HG03571 (cell line): ENCODE measurements around the gene HIPK3.
A peak's percentile ranks its signal among the peaks of the same experiment; 100 is the strongest.
"Not testable (repeated sequence)": the region's sequence is repeated elsewhere in the genome, so short reads cannot be mapped to it uniquely, and the experiment has no call there.

ENCODE experiments used
- ATAC-seq: cut with Tn5 transposase; IDR thresholded peaks from one replicate; pipeline ENCODE4 v1.9.1; 2021; ENCODE audit not compliant: unreplicated experiment

Gene HIPK3

DNA sequence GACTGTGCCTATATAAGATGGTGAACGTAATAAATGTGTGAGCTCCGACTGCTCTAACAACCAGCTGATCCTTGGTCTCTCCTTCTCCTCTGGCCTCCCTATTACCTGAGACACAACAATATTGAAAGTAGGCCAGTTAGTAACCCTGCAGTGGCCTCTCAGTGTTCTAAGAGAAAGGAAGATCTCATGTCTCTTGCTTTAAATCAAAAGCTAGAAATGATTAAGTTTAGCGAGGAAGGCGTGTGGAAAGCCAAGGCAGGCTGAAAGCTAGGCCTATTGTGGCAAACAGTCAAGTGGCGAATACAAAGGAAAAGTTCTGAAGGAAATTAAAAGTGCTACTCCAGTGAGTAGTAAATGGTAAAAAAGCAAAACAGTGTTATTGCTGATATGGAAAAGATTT lies 39.5 kb downstream of the HIPK3 start:
- no peak for ATAC-seq

DNA sequence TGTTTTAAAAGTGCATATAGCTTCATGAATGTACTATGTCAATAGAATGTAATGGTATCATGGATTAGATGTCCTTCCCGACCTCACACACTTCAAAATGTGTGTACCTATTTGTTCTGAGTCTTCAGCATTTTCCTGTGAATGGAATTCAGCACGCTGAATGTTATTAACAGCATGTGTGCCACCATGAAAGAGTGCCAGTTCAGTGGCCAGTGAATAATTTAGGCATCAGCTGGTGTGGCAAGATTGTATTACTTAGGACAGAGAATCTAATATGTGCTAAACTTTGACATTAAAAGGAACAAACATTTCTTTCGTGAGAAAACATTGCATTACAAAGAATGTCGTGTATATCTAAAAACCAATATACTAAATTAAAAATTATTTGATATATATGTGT lies 46.4 kb downstream of the HIPK3 start:
- no peak for ATAC-seq

DNA sequence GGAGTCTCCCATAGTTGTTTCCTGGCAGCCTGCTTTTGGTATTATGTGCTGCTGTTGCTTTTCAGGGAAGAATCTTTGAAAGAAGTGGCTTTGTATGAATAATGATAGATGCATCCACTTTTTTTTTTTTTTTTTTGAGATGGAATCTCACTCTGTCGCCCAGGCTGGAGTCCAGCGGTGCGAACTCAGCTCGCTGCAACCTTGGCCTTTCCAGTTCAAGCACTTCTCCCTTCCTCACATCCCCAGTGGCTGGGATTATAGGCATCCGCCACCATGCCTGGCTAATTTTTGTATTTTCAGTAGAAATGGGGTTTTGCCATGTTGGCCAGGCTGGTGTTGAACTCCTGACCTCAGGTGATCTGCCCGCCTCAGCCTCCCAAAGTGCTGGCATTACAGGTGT lies 49.6 kb downstream of the HIPK3 start:
- ATAC-seq: not testable (repeated sequence)

DNA sequence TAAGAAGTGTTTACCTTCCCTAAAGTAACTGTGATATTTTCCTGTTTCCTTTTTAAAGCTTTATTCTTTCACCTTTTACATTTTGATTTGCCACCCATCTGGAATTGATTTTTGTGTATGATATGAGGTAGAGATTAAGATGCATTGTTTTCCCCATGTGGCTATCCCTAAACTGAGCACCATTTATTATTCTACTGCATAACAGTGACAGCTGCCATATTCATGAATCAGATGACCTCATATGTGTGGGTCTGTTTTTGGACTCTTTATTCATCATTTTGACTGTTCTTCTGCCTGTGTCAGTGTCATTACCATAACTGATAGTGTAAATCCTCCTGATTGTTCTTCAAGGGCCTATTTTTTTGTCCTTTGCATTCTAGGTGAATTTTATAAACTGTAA lies 50.8 kb downstream of the HIPK3 start:
- no peak for ATAC-seq

DNA sequence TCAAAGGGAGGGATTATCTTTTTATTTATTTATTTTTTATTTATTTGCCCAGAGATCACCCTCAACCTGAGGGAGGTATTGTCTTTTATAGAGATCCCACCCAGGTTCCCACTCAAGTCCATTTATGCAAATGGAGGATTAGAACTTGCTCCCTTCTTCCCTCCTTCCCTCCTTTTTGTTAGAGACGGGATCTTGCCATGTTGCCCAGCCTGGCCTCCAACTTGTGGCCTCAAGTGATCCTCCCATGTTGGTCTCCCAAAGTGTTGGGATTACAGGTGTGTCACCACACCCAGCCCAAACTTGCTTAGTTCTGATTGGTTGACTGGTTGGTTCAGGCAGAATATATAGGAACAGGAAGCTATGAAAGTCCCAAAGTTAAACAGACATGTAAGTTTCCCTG lies 51.9 kb downstream of the HIPK3 start:
- ATAC-seq: no peak

DNA sequence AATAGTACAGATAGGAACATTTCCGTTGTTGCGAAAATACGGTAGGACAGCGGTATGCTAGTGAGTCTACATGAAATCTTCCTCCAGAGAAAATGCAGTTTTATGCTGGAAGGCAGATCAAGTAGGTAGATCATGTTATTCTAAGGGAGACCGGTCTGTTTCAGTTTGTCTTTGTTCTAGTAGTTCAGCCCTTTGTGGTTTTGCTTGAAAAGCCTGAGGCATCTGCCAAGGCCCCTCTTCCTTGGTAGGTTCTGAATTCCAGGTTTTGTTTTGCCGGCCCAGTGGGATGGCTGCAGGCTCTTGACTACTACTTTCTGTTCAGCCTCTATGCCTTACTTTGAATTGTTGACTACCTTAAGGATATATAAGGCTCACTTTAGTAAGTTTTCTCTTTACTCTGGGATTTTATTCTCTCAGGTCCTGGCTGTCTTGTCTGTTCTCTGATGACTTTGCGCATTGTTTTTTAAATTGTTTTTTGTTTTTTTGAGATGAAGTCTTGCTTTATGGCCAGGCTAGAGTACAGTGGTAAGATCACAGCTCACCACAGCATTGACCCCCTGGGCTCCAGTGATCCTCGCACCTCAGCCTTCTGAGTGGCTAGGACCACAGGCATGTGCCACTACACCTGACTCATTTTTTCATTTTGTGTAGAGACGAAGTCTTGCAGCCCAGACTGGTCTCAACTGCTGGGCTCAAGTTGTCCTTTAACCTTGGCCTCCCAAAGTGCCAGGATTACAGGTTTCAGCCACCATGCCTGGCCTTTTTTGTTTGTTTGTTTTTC lies 53.7 kb downstream of the HIPK3 start:
- ATAC-seq: no peak

DNA sequence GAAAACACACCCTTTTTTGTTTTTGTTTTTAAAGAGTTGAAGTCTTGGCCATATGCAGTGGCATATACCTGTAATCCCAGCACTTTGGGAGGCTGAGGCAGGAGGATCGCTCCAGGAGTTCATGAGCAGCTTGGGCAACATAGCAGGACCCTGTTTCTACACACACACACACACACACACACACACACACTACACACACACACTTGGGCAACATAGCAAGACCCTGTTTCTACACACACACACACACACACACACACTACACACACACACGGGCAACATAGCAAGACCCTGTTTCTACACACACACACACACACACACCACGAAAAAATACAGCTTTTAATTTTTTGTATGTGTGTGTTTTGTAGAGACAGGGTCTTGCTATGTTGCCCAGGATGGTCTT lies 54.5 kb downstream of the HIPK3 start:
- ATAC-seq: no peak

DNA sequence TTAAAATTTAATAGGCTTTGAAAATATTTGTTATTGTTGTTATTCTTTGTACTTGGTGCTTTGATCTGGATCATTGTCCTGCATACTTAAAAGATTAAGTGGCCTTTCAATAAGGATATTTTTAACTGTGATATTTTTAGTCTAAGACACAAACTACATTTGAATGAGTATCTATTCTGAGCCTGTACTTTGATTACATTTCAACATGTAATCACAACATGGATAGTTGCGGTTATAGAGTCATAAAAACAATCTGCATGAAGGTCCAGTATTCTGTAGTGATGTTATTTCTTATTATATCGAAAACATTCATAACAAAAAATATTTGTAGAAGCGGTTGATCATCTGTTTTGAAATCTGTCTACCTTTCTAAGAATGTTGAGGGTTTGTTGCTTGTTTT lies 58.6 kb downstream of the HIPK3 start:
- ATAC-seq: no peak

DNA sequence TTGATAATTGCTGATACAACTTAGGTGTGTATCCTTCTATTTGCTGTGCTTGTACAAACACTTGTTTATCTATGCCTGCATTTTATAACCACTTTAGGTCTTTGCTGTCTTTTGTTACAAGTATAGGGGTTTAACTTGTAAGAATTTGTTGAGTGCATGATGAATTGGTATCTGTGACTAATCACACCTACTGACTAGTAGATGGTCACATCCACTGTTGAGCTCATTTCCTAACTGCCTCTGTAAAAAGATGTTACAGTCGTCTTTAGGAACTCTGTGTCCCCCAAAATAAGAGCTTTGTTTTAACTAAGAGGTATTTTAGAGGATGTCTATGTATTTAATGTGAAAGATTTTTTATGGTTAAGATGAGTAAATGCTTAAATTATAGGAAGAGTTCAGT lies 60.5 kb downstream of the HIPK3 start:
- no peak for ATAC-seq

DNA sequence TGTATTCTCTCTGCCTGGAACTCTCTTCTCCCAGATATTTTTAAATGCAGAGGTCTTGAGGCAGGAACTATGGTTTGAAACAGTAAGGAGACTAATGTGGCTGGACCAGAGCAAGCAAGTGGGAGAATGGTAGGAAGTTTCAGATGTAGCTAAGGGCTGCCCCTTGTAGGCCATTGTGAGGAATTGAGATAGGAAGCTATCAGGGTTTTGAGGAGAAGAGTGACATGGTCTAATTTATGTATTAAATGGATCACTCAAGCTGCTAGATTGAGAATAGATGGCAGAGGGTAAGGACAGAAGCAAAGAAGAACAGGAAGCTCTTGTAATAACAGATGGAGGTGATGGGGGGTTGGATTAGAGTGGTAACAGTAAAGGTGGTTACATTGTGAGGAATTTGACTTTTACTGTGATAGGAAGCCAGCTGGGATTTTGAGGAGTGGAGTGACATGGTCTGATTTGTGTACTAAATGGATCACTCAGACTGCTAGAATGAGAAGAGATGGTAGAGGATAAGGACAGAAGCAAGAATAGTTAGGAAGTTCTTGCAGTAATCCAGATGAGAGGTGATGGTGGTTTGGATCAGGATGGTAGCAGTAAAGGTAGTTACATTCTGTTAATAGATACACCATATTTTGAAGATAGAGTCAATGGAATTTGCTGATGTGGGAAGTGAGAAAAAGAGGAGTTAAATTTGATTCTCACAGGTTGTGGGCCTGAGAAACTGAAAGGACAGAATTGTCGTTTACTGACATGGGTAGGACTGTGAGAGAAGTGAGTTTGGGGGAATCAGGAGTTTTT lies 63.0 kb downstream of the HIPK3 start:
- ATAC-seq: no peak

DNA sequence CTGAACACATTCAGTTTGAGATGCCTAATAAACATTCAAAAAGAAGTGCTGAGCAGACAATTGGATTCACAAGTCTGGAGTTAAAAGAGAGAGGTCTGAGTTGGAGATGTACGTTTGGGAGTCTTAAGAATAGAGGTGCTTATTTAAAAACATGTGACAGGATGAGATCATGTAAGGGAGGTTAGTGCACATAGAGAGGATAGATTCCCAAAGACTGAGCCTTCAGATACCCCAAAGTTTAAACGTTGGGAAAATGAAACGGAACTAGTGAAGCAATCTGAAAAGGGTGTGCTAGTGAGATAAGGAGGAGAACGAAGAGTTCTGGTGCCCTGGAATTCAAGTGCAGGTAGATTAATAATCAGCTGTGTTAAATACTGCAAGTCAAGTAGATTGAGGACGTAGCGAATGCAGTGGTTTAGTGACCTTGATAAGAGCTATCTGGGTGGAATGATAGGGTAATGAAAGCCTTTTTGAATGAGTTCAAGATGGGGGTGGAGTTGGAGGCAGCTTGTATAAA lies 63.7 kb downstream of the HIPK3 start:
- no peak for ATAC-seq

DNA sequence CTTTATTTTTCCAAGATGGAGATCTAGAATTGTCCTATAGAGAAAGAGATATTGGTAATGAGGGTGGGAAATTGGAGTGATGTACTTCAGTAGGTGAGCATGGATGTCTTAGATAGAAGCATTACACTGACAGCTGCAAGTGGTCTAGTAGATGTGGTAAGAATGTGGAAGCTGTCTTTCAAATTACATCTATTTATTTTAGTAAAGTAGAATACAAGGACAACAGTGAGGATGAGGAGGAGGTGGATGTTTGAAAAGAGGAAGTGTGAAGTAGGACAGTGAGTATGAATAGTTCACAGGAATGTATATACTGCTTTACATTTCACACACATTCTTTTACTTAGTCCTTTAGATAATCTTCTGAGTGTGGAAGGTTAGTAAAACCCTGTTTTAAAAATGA lies 64.2 kb downstream of the HIPK3 start:
- ATAC-seq: no peak

DNA sequence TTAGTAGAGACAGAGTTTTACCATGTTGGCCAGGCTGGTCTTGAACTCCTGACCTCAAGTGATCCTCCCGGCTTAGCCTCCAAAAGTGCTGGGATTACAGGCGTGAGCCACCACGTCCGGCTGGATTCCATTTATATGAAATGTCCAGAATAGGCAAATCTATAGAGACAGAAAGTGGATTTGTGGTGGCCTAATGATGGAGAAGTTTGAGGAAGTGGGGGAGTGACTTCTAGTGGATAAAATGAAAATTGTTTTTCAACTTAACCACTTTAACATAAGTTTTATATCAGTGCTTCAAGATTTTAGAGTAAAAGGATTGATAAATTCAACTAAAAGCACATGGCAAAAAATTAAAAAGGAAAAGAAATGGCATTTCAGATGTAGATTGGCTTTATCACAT lies 66.2 kb downstream of the HIPK3 start:
- ATAC-seq: no peak

DNA sequence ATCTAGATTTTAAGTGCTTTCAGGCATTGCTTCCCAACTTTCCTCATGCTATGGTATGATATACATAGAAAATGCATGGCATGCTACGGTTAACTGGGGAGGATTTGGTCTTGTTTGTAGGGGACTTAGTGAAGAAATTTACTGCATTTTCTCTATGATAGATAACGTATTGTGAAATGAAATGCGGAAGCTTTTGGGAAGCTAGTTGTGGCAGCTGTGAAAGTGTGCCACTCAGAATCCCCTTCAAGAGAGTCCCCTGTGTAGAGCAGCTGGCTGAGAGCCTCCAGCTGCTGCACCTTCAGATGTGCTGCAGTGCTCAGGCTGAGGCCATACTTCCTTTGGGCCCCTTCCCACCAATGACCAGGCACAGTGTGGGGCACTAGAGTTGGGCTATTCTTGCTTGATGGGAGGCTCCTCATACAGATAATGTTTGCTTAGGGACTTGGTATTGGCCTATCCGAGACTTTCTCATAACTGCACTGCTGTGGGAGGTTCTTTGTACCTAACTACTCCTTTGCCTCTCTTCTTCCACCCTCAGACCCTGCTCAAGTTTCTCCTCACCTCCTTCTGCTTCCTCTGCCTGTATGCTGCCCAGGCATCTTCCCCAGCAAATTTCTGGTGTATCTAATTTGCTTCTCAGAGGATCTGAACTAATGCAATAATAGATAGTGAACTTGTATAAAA lies 67.3 kb downstream of the HIPK3 start:
- ATAC-seq: peak; percentile 71

DNA sequence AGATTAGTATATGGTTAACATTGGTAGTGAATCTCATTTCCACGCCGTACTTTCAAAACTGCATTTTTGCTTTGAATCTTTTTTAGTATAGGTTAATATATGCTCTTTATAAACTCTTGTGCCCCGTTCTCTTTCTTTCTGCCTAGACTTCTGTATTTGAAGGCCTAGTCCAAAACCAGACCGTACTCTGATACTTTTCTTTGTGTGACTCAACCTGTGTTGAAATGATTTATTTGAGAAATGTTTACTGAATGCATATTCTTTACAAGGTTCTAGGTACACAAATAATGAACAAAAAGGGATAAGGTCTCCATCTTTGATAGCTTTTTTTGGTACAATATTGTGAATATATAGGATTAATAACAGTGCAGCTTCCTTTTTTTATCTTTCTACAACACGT lies 68.3 kb downstream of the HIPK3 start:
- ATAC-seq: no peak

DNA sequence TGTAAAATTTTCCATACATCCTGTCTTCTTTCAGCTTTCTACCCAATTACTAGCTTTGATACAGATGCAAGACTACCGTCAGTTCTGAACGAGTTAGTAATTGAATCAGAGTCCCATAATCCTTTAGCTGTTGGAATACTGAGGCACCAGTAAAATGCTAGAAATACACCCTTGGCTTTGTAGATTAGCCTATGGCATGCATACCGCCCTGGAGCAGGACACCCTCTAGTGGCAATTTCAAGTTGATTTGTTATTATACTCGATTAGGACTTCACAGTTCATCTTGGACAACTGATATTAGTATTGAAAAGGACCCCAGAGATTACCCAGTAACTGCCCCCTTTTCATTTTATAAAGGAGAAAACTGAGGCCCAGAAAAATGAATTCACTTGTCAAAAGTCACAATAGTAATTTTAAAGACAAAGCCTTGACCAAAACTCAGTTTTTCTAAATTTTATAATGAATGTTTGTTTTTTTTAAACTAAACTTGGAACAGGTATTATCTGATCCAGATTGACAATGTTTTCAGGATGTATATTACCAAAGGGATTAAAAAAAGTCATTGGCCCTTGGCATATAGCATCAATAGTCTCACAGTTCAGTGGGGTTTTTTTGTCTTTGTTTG lies 72.6 kb downstream of the HIPK3 start:
- no peak for ATAC-seq

DNA sequence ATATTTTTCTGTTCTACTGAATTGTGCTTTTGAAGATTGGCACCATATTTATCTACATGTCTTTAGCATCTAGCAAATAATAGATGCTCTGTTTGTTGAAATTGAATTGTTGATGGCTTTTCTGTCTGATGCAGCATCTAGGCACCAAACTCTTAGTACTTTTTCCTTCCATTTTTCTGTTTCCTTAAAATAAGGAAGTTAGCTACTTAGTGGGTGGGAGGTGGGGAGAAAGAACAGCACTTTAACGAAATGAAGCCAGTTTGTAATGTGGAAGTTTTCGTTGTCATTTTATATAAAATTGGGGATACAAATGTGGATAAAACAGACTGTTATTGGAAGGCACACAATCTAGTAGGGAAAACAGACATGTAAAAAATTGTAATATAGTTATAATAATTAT lies 76.6 kb downstream of the HIPK3 start:
- ATAC-seq: no peak

DNA sequence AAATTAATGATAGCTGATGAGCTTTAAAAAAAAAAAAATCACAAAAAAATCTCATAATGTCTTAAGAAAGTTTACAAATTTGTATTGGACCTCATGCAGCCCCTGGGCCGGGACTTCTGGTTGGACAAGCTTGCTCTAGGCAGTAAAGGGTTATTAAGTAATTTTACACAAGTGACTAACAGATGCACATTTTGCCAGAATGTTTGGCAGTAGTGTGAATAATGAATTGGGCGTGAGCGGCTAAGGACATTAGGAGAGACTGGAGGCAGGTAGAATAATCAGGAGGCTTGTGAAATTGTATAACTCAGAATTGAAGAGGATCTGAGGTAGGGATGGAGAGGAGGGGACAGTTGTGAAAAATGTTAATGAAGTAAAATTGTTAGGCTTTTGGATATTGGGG lies 77.4 kb downstream of the HIPK3 start:
- ATAC-seq: no peak

DNA sequence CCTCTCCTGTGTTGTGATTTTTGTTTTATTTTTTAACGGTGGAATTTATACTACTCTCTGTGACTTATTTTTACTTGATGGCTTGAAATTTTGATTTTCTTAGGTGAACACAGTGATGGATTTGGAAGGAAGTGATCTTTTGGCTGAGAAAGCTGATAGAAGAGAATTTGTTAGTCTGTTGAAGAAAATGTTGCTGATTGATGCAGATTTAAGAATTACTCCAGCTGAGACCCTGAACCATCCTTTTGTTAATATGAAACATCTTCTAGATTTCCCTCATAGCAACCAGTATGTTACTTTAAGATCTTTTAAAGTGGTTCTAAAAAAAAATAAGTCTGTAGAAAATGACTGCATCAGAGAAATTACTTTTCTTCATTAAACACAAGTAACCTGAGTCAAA lies 82.1 kb downstream of the HIPK3 start:
- ATAC-seq: no peak

DNA sequence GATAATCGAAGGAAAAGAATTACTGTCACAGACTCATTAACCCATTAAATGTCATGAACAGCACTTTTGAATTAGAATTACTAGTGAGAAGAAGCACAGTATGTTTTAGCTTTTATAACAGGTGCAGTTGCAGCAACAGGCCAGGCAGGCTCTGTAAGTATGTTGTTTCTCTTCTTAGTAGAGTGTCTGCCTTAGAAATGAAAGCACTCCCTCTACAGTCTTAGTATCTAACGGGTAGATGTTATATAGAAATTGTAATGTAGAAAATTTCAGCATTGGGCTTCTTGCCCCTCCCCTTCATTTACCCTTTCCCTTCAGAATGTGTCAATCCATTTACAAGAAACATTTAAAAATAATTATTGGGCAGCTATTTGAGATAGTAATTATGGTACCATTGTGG lies 87.4 kb downstream of the HIPK3 start:
- ATAC-seq: no peak

DNA sequence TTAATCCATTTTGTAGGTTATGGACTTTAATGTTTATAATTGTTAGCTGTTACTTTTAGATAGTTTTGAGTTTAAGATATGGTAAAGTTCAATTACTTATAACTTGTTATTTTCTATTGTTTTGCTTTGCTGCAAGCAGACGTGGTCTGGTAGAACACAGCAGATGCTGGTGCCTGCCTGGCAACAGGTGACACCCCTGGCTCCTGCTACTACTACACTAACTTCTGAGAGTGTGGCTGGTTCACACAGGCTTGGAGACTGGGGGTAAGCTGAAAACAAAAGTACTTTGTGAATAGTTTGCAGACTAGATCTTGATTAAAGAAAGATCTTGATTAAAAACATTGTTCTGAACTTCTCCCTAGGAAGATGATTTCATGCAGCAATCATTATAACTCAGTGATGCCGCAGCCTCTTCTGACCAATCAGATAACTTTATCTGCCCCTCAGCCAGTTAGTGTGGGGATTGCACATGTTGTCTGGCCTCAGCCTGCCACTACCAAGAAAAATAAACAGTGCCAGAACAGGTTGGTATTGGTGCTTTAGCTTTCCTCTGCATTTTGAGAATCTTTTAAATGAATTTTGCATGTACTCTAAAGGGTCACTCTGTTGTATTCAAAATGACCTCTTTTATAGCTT lies 90.4 kb downstream of the HIPK3 start:
- ATAC-seq: peak; percentile 73
